Inflammatory macrophage (primary cell): ENCODE data around the gene PHKB.
A peak's percentile ranks its signal among the peaks of the same experiment; 100 is the strongest.
"Not testable (repeated sequence)": the region's sequence is repeated elsewhere in the genome, so short reads cannot be mapped to it uniquely, and the experiment has no call there.

Experiments used
- DNase-seq, 2 donors: peaks; one replicate each; pipeline ENCODE4 v3.0.0-alpha.2; 2020 to 2022

Gene PHKB

DNA sequence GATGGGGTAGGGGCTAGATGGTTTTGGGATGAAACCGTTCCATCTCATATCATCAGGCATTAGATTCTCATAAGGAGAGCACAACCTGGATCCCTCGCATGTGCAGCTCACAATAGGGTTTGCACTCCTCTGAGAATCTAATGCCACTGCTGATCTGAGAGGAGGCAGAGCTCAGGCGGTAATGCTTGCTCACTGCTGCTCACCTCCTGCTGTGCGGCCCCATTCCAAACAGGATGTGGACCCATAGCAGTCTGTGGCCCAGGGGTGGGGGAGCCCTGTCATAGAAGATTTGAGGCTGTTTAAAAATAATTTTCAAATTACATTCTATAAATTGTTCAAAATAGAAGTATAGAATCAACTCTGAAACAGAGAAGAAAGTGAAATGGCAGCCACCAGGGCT lies 50.8 kb downstream of the PHKB start:
- no peak for DNase-seq

DNA sequence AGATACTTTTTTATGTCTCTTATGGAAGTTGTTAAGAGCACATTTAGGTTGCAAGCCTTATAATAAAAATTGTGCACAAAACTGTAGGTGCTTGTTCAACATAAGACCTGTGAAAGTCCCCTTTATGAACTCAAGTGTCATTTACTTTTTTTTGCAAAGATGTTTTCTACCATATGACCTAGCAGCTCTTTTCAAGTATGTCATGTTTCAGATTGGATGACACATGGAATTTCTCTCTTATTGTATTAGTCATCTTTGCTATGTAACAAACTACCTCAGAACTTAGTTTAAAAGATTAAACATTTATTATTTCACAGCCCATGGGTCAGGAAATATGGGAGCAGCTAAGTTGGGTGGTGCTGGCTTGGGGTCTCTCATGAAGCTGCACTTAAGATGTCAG lies 57.9 kb downstream of the PHKB start:
- no peak for DNase-seq

DNA sequence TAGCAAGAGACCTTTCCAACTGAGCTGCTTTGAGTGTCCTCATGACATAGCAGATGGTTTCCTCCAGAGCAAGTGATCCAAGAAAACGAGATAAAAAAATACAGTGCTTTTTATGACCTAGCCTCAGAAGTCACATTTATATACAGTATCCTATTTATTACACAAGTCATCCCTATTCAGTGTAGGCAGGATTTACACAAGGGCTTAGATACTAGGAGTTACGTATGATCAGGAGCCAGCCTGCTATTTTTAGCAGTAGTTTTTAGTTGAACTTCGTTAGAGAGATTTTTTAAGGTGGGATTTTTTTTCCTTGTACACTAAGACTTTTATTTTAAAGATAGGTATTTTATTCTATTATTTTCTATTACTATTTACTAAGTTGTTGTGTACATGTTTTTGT lies 58.4 kb downstream of the PHKB start:
- no peak for DNase-seq

DNA sequence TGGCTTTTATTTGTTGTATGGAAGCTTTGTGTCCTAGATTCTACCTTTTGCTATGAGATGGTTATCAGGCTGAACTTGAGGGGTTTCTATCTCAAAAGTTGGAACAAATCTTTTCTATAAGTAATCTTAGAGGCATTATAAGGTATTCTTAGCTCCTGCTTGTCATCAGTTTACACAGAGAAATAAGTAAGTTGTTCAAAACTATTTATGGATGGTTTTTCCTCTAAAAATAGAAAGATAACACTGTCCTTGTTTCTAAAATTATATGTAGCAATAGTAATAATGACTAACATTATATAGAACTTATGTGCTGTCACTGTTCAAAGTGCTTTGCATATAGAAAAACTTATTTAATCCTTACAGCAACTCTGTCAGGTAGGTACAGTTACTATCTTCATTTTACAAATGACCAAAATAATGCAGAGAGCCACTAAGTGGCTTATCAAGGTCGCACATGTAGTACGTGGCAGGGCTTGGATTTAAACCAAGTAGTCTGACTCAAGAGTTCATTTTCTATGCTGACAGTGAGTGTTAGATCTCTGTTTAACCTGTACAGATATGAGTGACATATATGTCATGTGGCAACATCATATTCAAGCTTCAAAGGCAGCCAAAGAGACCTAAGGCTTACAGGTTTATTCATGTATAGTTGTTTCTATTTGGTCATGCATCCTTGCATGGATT lies 59.0 kb downstream of the PHKB start:
- no peak for DNase-seq

DNA sequence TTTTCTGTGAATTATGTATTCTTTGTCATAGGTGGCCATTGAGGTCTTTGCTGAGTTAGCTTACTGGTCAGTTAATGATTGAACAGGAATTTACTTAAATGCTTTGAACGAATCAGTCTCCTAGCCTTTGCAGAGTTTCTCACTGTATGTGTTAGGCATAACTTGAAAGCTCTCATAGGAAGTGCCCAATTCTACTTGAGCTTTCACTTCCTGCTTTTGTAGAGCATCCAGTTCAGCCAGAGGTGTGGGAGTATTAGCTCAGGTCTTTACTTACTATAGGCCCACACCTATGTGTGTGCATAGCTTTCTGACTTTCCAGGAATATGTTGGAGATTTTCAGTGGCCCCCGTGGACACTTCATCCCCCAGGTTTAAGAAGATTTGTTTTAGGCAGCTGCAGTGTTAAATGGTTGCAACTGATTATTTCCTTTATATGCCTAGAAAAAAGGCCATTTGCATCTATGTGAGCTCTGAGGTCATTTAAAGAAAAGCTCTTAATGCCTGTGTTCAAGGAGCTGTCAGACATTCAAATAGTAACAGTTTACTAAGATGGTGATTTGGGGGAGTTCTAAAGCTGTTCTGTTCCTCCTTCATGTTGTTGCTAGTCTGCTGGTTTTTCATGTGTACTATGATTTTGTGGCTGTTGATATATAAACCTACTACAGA lies 62.3 kb downstream of the PHKB start:
- DNase-seq: peak; percentile 52 to 65

DNA sequence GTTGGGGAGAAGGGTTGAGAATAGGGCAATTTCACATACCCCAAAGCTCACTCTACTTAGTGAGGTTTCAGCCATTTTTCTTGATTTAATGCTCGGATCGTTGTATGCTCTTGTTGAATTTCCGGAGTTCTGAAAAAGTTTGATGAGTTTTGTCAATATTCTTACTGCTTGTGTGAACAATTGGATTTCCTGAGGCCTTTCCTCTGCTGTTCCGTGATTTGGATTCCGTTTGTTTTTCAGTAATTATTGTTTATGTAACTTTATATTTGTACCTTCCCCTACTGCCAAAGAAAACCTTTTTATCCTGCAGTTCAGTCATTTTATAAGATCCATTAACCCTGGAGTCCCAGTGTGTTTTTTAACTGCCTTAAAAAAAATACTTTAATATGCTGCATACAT lies 62.9 kb downstream of the PHKB start:
- DNase-seq: no peak

DNA sequence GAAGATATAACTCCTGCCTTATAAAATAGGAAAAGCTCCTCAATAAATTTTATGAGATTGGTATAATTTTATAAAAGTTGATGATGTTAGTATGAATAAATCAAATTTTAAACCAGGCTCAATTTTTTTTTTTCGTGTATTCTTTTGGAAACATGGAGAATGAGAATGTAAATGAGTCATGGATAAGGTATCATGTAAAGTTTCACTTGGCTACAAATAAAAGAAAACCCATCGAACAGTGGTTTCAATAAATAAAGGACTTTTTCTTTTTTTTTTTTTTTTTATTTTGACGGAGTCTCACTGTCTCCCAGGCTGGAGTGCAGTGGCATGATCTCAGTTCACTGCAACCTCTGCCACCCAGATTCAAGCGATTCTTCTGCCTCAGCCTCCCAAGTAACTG lies 67.3 kb downstream of the PHKB start:
- DNase-seq: no peak

DNA sequence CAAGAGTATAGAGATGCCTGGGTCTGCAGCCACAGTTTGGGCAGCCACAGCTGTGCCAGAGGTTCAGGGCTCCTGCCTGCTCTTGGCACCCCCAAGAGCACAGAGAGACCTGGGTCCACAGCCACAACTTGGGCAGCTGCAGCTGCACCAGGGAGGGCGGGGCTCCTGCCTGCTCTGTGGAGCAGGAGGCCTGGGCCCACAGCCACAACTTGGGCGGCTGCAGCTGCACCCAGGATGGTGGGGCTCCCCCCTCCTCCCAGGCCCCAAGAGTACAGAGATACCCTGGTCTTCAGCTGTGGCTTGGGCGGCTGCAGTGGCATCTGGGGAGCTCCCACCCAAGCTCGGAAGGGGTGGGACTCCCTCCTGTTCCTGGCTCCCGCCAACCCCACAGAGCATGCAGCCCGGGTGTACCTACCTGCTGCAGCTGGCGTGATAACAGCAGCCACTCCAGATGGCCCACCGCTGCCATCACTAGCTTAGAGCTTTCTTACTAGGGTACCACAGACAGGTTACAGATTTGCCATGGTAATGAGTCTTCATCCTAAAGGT lies 72.7 kb downstream of the PHKB start:
- no peak for DNase-seq

DNA sequence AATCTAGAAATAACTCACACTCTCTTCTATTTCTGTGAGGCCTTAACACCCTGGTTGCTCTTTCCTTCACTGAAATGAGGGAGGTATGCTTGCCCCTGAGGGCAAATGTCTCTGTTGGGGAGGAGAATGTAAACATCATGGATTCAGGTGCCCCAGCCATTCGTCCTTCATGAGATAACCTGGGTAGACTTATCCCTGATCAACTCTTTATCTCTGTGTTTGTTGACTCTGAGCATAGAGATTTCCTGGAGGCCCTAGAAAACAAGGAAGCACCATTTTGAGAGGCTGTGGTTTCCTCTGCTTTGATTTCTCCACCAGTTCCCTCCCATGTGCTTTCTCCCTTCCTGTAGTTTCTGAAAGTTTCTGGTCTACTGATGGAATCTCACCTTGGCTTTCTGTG lies 77.3 kb downstream of the PHKB start:
- DNase-seq: peak in 1 of 2 donors; percentile 3

DNA sequence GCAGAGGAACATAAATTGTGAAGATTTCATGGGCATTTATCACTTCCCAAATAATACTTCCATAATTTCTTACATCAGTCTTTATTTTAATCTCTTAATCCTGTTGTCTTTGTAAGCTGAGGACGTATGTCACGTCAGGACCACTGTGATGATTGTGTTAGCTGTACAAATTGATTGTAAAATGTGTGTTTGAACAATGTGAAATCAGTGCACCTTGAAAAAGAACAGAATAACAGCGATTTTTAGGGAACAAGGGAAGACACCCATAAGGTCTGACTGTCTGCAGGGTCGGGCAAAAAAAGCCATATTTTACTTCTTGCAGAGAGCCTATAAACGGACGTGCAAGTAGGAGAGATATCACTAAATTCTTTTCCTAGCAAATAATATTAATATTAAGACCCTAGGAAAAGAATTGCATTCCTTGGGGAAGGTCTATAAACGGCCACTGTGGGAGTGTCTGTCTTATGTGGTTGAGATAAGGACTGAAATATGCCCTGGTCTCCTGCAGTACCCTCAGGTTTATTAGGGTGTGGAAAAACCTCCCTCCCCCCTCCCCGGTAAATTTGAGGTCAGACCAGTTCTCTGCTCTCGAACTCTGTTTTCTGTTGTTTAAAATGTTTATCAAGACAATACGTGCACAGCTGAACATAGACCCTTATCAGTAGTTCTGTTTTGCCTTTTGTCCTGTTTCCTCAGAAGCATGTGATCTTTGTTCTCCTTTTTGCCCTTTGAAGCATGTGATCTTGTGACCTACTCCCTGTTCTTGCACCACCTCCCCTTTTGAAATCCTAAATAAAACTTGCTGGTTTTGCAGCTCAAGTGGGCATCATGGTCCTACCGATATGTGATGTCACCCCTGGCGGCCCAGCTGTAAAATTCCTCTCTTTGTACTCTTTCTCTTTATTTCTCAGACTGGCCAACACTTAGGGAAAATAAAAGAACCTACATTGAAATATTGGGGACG lies 78.9 kb downstream of the PHKB start:
- DNase-seq: peak; percentile 29 to 35

DNA sequence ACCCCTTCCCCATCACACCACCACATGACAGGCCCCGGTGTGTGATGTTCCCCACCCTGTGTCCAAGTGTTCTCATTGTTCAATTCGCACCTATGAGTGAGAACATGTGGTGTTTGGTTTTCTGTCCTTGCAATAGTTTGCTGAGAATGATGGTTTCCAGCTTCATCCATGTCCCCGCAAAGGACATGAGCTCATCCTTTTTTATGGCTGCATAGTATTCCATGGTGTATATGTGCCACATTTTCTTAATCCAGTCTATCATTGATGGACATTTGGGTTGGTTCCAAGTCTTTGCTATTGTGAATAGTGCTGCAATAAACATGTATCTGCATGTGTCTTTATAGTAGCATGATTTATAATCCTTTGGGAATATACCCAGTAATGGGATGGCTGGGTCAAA lies 80.0 kb downstream of the PHKB start:
- not testable (repeated sequence) for DNase-seq

DNA sequence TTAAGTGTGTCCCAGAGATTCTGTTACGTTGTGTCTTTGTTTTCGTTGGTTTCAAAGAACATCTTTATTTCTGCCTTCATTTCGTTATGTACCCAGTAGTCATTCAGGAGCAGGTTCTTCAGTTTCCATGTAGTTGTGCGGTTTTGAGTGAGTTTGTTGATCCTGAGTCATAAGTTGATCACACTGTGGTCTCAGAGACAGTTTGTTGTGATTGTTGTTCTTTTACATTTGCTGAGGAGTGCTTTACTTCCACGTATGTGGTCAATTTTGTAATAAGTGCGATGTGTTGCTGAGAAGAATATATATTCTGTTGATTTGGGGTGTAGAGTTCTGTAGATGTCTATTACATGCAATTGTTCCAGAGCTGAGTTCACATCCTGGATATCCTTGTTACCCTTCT lies 83.1 kb downstream of the PHKB start:
- not testable (repeated sequence) for DNase-seq

DNA sequence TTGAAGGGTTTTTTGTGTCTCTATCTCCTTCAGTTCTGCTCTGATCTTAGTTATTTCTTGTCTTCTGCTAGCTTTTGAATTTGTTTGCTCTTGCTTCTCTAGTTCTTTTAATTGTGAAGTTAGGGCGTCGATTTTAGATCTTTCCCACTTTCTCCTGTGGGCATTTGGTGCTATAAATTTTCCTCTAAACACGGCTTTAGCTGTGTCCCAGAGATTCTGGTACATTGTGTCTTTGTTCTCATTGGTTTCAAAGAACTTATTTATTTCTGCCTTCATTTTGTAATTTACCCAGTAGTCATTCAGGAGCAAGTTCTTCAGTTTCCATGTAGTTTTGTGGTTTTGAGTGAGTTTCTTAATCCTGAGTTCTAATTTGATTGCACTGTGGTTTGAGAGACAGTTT lies 90.1 kb downstream of the PHKB start:
- not testable (repeated sequence) for DNase-seq

DNA sequence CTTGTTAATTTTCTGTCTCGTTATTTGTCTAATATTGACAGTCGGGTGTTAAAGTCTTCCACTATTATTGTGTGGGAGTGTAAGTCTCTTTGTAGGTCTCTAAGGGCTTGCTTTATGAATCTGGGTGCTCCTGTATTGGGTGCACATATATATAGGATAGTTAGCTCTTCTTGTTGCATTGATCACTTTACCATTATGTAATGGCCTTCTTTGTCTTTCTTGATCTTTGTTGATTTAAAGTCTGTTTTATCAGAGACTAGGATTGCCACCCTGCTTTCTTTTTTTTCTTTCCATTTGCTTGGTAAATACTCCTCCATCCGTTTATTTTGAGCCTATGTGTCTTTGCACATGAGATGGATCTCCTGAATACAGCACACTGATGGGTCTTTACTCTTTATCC lies 90.6 kb downstream of the PHKB start:
- DNase-seq: not testable (repeated sequence)

DNA sequence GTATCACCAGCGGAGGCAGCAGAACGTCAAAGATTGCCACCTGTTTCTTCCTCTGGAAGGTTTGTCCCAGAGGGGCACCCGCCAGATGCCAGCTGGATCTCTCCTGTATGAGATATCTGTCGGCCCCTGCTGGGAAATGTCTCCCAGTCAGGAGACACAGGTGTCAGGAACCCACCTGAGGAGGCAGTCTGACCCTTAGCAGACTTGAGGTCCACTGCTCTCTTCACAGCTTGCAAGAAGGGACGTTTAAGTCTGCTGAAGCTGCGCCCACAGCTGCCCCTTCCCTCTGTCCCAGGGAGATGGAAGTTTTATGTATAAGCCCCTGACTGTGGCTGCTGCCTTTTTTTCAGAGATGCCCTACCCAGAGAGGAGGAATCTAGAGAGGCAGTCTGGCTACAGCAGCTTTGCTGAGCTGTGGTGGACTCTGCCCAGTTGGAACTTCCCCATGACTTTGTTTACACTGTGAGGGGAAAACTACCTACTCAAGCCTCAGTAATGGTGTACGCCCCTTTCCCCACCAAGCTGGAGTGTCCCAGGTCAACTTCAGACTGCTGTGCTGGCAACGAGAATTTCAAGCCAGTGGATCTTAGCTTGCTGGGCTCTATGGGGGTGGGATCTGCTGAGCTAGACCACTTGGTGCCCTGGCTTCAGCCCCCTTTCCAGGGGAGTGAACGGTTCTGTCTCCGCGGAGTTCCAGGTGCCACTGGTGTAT lies 92.9 kb downstream of the PHKB start:
- no peak for DNase-seq

DNA sequence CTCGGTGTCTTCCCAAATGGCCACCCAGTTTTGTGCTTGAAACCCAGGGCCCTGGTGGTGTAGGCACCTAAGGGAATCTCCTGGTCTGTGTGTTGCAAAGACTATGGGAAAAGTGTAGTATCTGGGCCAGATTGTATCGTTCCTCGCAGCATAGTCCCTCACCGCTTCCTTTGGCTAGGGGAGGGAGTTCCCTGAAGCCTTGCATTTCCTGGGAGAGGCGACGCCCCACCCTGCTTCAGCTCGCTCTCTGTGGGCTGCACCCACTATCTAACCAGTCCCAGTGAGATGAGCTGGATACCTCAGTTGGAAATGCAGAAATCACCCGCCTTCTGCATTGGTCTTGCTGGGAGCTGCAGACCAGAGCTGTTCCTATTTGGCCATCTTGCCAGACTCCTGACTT lies 93.5 kb downstream of the PHKB start:
- DNase-seq: not testable (repeated sequence)

DNA sequence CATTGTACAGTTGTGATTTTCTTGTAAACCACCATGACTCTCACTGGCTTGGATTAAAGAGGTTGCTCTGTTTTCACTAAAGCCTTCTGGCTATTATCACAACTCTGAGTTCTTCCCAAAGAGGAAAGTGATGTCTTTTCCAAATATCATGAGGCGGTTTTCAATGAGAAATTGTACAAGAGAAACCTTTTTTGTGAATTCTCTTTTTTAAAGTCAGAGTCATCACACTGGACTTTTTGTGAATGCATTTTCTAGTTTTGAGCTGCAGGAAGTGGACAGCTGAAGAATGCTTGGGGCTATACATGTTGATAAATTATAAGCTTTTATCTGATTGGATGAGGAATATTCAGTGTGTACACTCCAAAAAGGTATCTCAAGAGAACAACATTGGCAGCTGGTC lies 100.2 kb downstream of the PHKB start:
- DNase-seq: no peak

DNA sequence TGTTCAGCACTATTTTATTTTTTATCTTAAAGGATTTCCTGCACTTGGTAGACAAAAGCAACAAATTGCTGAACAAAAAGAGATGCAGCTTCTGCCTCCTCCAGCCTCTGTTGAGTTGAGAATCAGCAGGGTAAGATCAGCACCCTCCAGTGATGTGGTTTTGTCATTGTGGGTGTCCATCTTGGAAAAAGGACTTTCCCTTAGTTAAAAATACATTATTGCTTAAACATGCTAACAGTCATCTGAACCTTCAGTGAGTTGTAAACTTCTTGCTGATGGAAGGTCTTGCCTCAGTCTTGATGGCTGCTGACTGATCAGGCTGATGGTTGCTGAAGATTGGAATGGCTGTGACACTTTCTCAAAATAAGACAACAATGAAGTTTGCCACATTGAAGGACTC lies 101.2 kb downstream of the PHKB start:
- DNase-seq: peak; percentile 55 to 77

DNA sequence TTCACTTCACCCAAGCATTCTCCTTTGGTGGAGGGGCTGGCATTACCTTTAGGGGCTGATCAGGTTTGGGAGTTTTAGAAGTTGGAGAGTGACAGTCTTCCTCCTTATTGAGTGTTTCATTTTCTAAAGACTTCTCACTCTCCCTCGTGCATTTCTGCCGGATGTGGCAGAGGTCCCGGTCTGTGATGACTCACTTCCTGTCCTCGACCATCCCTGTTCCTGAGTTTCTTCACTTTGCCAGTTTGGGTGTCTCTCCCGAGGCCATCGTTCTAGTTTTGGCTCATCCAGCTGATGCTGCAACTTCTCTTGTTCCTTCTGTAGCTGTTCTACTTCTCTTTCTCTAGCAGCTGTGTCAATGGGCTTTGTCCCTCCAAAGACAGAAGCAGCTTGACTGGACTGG lies 104.3 kb downstream of the PHKB start:
- DNase-seq: peak; percentile 90 to 95

DNA sequence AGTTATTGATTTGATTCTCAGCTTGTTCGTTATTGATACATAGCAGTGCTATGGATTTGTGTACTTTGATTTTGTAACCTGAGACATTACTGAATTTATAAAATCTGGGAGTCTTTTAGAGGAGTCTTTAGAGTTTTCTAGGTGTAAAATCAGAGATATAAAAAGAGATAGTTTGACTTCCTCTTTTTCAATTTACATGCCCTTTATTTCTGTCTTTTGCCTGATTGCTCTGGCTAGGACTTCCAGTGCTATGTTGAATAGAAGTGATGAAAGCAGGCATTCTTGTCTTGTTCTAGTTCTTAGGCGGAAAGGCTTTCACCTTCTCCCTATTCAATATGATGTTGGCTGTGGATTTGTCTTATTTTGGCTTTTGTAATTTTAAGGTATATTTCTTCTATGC lies 106.2 kb downstream of the PHKB start:
- no peak for DNase-seq

DNA sequence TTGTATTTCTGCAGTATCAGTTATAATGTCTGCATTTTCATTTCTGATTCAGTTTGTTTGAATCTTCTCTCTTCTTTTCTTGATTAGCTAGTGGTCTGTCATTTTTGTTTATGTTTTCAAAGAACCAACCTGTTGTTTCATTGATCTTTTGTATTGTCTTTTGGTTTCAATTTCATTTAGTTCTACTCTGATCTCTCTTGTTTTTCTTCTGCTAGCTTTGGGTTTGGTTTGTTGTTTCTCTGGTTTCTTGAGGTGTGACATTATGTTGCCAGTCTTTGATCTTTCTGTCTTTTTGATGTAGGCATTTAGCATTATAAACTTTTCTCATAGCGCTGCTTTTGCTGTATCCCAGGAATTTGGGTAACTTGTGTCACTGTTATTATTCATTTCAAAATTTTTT lies 107.2 kb downstream of the PHKB start:
- DNase-seq: no peak

DNA sequence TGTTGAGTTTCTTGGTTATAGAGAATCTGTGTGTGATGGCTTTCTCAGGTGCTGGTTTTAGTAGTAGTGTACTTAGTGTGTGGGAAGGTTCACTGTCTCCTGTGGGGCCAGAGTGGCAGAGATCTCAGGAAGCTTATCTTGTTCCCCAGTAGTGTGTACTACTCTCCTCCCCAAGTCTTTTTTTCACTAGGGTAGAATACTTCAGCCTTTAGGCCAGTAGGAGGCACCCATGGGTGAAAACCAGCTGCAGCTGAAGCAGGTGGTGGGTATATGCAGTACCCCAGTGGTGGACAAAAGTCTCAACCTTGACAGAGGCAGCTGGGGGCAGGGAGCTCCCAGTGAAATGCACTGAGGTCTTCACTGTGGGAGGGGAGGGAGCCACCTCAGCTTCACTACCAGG lies 109.9 kb downstream of the PHKB start:
- no peak for DNase-seq

DNA sequence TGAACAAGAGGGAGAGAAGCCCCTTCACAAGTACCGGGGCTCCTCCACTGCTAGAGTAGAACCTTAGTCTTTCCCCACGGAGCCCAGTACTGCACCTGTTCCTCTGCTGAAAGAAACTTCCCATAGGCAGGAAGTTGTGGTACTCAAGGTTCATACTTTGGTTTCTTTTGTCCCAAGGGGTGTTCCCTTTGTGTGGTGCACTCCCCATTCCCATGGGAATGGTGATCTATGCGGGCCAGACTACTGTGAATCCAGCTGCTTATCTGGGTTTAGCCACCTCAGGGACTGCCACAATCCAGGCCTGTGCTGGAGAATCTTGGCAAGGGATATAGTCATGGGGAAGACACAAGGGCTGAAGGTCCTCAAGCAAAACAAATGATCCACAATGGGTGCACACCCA lies 110.6 kb downstream of the PHKB start:
- DNase-seq: no peak
